22Rv1 (cell line): ENCODE data around the gene CSTB.

Source experiments
- CTCF ChIP-seq: fragments of 450-650 bp; IDR thresholded peaks from 2 replicates; pipeline ENCODE4 v1.5.1; 2017; ENCODE audit warnings: mild to moderate bottlenecking
- ZFX ChIP-seq: fragments of 450-650 bp; IDR thresholded peaks from 2 replicates; pipeline ENCODE4 v1.6.1; 2017; ENCODE audit warnings: antibody characterized with exemption, borderline replicate concordance

GRCh38 chr21:43803558-43804300 is 27.6 kb upstream of the CSTB start:
- TF ChIP-seq CTCF = no peak
- no peak for TF ChIP-seq ZFX
